ENCODE results near the gene TBX4.
"Not testable (repeated sequence)": the region's sequence is repeated elsewhere in the genome, so short reads cannot be mapped to it uniquely, and the experiment has no call there.

Gene TBX4

GRCh38 chr17:61425682-61426481, 26.3 kb upstream of the TBX4 start:
- DNase-seq (ENCODE audit: low read depth): no peak

GRCh38 chr17:61426482-61427304, 25.5 kb upstream of the TBX4 start:
- no peak overlapping the region for H3K4me3 ChIP-seq (ENCODE audit: low read depth, low read length)
- DNase-seq (ENCODE audit: low read depth): no peak

More at GRCh38 chr17:61425682-61426481, 26.3 kb upstream of the TBX4 start:
- H3K4me3 ChIP-seq (ENCODE audit: low read depth, low read length): no peak overlapping the region

- H3K4me3 ChIP-seq (ENCODE audit: low read depth, low read length): no peak overlapping the region
- no peak for DNase-seq (ENCODE audit: low read depth)
These were observed 24.7 kb upstream of the TBX4 start for GRCh38 chr17:61427567-61427966.

- H3K4me3 ChIP-seq (ENCODE audit: low read depth, low read length): no peak overlapping the region
- DNase-seq (ENCODE audit: low read depth): no peak
These were observed 22.9 kb upstream of the TBX4 start for GRCh38 chr17:61429274-61429673.

- H3K4me3 ChIP-seq (ENCODE audit: low read depth, low read length); DNase-seq (ENCODE audit: low read depth): not testable (repeated sequence)
These were observed 22.4 kb upstream of the TBX4 start for GRCh38 chr17:61429831-61430230.

GRCh38 chr17:61431594-61432311, 20.5 kb upstream of the TBX4 start:
- H3K4me3 ChIP-seq (ENCODE audit: low read depth, low read length): no peak overlapping the region
- DNase-seq (ENCODE audit: low read depth): peak; percentile 52

GRCh38 chr17:61436273-61436672, 15.9 kb upstream of the TBX4 start:
- H3K4me3 ChIP-seq (ENCODE audit: low read depth, low read length): no peak overlapping the region
- DNase-seq (ENCODE audit: low read depth): no peak

- no peak for DNase-seq (ENCODE audit: low read depth)
These were observed 15.1 kb upstream of the TBX4 start for GRCh38 chr17:61436995-61437704.

GRCh38 chr17:61440697-61441096, 11.5 kb upstream of the TBX4 start:
- no peak for DNase-seq (ENCODE audit: low read depth)
- H3K4me3 ChIP-seq (ENCODE audit: low read depth, low read length): no peak overlapping the region

More at GRCh38 chr17:61436995-61437704, 15.1 kb upstream of the TBX4 start:
- H3K4me3 ChIP-seq (ENCODE audit: low read depth, low read length): no peak overlapping the region

- DNase-seq (ENCODE audit: low read depth); H3K4me3 ChIP-seq (ENCODE audit: low read depth, low read length): not testable (repeated sequence)
These were observed 10.7 kb upstream of the TBX4 start for GRCh38 chr17:61441507-61441906.

- H3K4me3 ChIP-seq (ENCODE audit: low read depth, low read length): no peak overlapping the region
- no peak for DNase-seq (ENCODE audit: low read depth)
These were observed 10.0 kb upstream of the TBX4 start for GRCh38 chr17:61442136-61442775.

- H3K4me3 ChIP-seq (ENCODE audit: low read depth, low read length): no peak overlapping the region
- no peak for DNase-seq (ENCODE audit: low read depth)
These were observed 9.2 kb upstream of the TBX4 start for GRCh38 chr17:61442878-61443474.

GRCh38 chr17:61443475-61443882, 8.7 kb upstream of the TBX4 start:
- no peak overlapping the region for H3K4me3 ChIP-seq (ENCODE audit: low read depth, low read length)
- DNase-seq (ENCODE audit: low read depth): no peak

GRCh38 chr17:61444075-61444474, 8.1 kb upstream of the TBX4 start:
- H3K4me3 ChIP-seq (ENCODE audit: low read depth, low read length): no peak overlapping the region
- no peak for DNase-seq (ENCODE audit: low read depth)

- no peak for DNase-seq (ENCODE audit: low read depth)
These were observed 7.4 kb upstream of the TBX4 start for GRCh38 chr17:61444831-61445230.

GRCh38 chr17:61447358-61447757, 4.9 kb upstream of the TBX4 start:
- no peak overlapping the region for H3K4me3 ChIP-seq (ENCODE audit: low read depth, low read length)
- no peak for DNase-seq (ENCODE audit: low read depth)

More at GRCh38 chr17:61444831-61445230, 7.4 kb upstream of the TBX4 start:
- H3K4me3 ChIP-seq (ENCODE audit: low read depth, low read length): no peak overlapping the region

- H3K4me3 ChIP-seq (ENCODE audit: low read depth, low read length): no peak overlapping the region
- DNase-seq (ENCODE audit: low read depth): no peak
These were observed 4.2 kb upstream of the TBX4 start for GRCh38 chr17:61448042-61448441.

- DNase-seq (ENCODE audit: low read depth); H3K4me3 ChIP-seq (ENCODE audit: low read depth, low read length): not testable (repeated sequence)
These were observed 3.1 kb upstream of the TBX4 start for GRCh38 chr17:61449140-61449539.

All from skeletal muscle cell (primary cell).